Ovary (tissue), 3 donors: Measurements from ENCODE around the gene CERS5.

Experiments
- EP300 ChIP-seq: sonication (generic); formaldehyde crosslinking; IDR thresholded peaks from one replicate; pipeline ENCODE4 v1.6.1; 2017; ENCODE audit warnings: antibody characterized with exemption
- POLR2A ChIP-seq: fragments of 450-650 bp; IDR thresholded peaks from one replicate; pipeline ENCODE4 v1.6.1; 2017; ENCODE audit warnings: antibody characterized with exemption, mild to moderate bottlenecking, moderate library complexity
- TF ChIP-seq, protein P1 (sequence below), 3 donors: fragments of 450-650 bp in 2 of 3; fragments of 200-600 bp in 1 of 3; IDR thresholded peaks; one replicate each; pipeline versions ENCODE4 v1.5.1 to v1.8.0; 2016 to 2022; ENCODE audit warnings: antibody characterized with exemption in 3 of 3, mild to moderate bottlenecking in 1 of 3
- donor health status: DM: no; HTN: no; CAD: no.

DNA sequence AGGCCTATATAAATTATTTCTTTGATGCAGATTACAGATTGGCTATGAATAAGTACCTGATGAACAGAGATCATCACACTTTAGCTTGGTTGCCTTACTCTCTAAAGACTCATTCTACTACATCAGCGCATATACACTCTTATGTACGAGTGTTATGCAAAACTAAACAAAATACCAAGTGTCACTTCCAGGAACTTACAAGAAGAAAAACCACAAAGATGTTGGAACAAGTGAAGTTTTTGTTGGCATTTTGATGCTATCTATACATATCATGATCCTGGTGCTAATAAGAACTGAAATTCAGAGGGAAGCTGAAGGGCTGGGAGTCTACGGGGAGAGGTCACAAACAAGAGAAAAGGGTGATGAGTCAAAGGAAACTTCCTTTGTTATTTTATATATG, 47.9 kb upstream of the CERS5 start:
- TF ChIP-seq, protein P1, sequence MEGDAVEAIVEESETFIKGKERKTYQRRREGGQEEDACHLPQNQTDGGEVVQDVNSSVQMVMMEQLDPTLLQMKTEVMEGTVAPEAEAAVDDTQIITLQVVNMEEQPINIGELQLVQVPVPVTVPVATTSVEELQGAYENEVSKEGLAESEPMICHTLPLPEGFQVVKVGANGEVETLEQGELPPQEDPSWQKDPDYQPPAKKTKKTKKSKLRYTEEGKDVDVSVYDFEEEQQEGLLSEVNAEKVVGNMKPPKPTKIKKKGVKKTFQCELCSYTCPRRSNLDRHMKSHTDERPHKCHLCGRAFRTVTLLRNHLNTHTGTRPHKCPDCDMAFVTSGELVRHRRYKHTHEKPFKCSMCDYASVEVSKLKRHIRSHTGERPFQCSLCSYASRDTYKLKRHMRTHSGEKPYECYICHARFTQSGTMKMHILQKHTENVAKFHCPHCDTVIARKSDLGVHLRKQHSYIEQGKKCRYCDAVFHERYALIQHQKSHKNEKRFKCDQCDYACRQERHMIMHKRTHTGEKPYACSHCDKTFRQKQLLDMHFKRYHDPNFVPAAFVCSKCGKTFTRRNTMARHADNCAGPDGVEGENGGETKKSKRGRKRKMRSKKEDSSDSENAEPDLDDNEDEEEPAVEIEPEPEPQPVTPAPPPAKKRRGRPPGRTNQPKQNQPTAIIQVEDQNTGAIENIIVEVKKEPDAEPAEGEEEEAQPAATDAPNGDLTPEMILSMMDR (IDR thresholded peaks at IDR 0.05) = no peak
- TF ChIP-seq POLR2A (no peak), EP300 (no peak)
